NCI-H748 (cell line): ENCODE measurements around the gene PRAMEF26.
"Not testable (repeated sequence)": the region's sequence is repeated elsewhere in the genome, so short reads cannot be mapped to it uniquely, and the experiment has no call there.

ENCODE experiments used
- DNase-seq: peaks from one replicate; lab custom pipeline; 2025; ENCODE audit not compliant: unreplicated experiment; lab: John Stamatoyannopoulos, UW

Gene PRAMEF26

GRCh38 chr1:13155909-13156308, at the start of gene PRAMEF26:
Gene PRAMEF26 (minus strand): TSS chr1:13156009. CDS start chr1:13153095, 2,914 bp downstream.
- not testable (repeated sequence) for DNase-seq

GRCh38 chr1:13201309-13201708, 45.5 kb upstream of the PRAMEF26 start, which contains the start of gene PRAMEF13:
Gene PRAMEF13 (minus strand): TSS chr1:13201409. CDS start chr1:13199589, 1,820 bp downstream.
- DNase-seq: not testable (repeated sequence)

- not testable (repeated sequence) for DNase-seq
Observed at GRCh38 chr1:13171548-13171947, 15.7 kb upstream of the PRAMEF26 start, which contains the start of gene PRAMEF9. Gene PRAMEF9 (plus strand): TSS chr1:13171848. CDS start chr1:13175281, 3,433 bp downstream.

GRCh38 chr1:13165531-13165930, 9.7 kb upstream of the PRAMEF26 start, which contains the start of gene HNRNPCL4:
Gene HNRNPCL4 (minus strand): TSS chr1:13165631. CDS start chr1:13165467, 164 bp downstream.
- DNase-seq: not testable (repeated sequence)

GRCh38 chr1:13116754-13117153, 39.1 kb downstream of the PRAMEF26 start, which contains the start of gene HNRNPCL2:
Gene HNRNPCL2 (minus strand): TSS chr1:13116854. CDS start chr1:13116400, 454 bp downstream.
- DNase-seq: not testable (repeated sequence)
